Lung (tissue), 12 donors: ENCODE data around the gene KIF4B. TPM values are rescaled to one million over a fixed set of nuclear protein-coding genes. Genes with fewer than 3 reads are reported as not detected.
"Not testable (repeated sequence)": the region's sequence is repeated elsewhere in the genome, so short reads cannot be mapped to it uniquely, and the experiment has no call there.

ENCODE experiments used
- ATAC-seq: fragments of 200-7000 bp; cut with Tn5 transposase; one replicate; pipeline ENCODE4 v1.9.1; 2020; ENCODE audit warnings: moderate number of reproducible peaks; ENCODE audit not compliant: insufficient read depth, low FRiP score
- DNase-seq, 3 donors: peaks; one replicate each; pipeline ENCODE4 v3.0.0-alpha.2; 2013 to 2017
- H3K27ac ChIP-seq, 2 donors: one replicate each; pipeline ENCODE4 v1.5.1; 2013; ENCODE audit warnings: mild to moderate bottlenecking in 2 of 2, moderate library complexity in 2 of 2, control low read depth in 1 of 2, inconsistent platforms in 1 of 2, low read depth in 1 of 2, low read length in 1 of 2
- H3K27me3 ChIP-seq, 3 donors: one replicate each; pipeline ENCODE4 v1.5.1; 2013; ENCODE audit warnings: low read length in 2 of 3; ENCODE audit not compliant: control insufficient read depth in 3 of 3, insufficient read depth in 3 of 3
- H3K36me3 ChIP-seq, 4 donors: one replicate each; pipeline ENCODE4 v1.5.1; 2013; ENCODE audit warnings: low read length in 4 of 4, mild to moderate bottlenecking in 1 of 4, moderate library complexity in 1 of 4; ENCODE audit not compliant: control insufficient read depth in 4 of 4, insufficient read depth in 4 of 4
- H3K4me1 ChIP-seq, 5 donors: one replicate each; pipeline ENCODE4 v1.5.1; 2013; ENCODE audit warnings: low read length in 5 of 5, mild to moderate bottlenecking in 2 of 5, moderate library complexity in 1 of 5; ENCODE audit not compliant: control insufficient read depth in 5 of 5, insufficient read depth in 5 of 5
- H3K4me3 ChIP-seq: one replicate; pipeline ENCODE4 v1.5.1; 2013; ENCODE audit warnings: mild to moderate bottlenecking, control low read depth, moderate library complexity
- H3K9ac ChIP-seq, 2 donors: one replicate each; pipeline ENCODE4 v1.5.1; 2013; ENCODE audit warnings: low read length in 2 of 2, control low read depth in 1 of 2; ENCODE audit not compliant: insufficient read depth in 1 of 2
- H3K9me3 ChIP-seq, 4 donors: one replicate each; pipeline ENCODE4 v1.5.1; 2013; ENCODE audit warnings: low read length in 3 of 4, mild to moderate bottlenecking in 1 of 4, moderate library complexity in 1 of 4; ENCODE audit not compliant: control insufficient read depth in 4 of 4, insufficient read depth in 3 of 4
- WGBS, 2 donors: extraction: QIAGEN DNeasy Blood & Tissue Kit; methylation state at CpG; one replicate each; pipeline ENCODE4 v1.1.7; 2013; 5-methylcytosine and 5-hydroxymethylcytosine counted together
- polyA plus RNA-seq, 2 donors: library from polyadenylated mRNA; stranded (reverse); fragments of 200-250 nt; gene quantifications; one replicate each; pipeline ENCODE4 v1.2.1, GENCODE V29; 2013
- total RNA-seq, 2 donors: library from RNA; depleted of rRNA in 1 of 2; stranded (reverse); fragments of >200 nt in 1 of 2; gene quantifications; one replicate each; pipeline ENCODE4 v1.2.1, GENCODE V29; 2014 to 2021
- TF ChIP-seq, protein P1 (sequence below): IDR thresholded peaks from 2 replicates; pipeline ENCODE4 v1.5.1; 2012; ENCODE audit warnings: mild to moderate bottlenecking; ENCODE audit errors: control extremely low read depth, extremely low read depth
- donor health status: control.
- donor health status: control.
- donor health status: Bipolar disorder and iron deficiency.
- donor health status: healthy.
- donor health status: DM: yes; HTN: yes; CAD: no.

KIF4B gene
- total and polyA plus RNA-seq, 4 donors: 0.01 to 0.02 TPM; not detected in 2

GRCh38 chr5:155029240-155029639 lies 15.7 kb downstream of the KIF4B start:
- Histone ChIP-seq H3K4me3 (no peak overlapping the region), H3K4me1 (no peaks in the 10 kb centered on the region), H3K9me3 (peaks cover 0 to 5% (median 4%) of the 10 kb centered on the region in 4 donors), H3K27ac (no peak overlapping the region), H3K36me3 (no peaks in the 10 kb centered on the region), H3K27me3 (no peaks in the 10 kb centered on the region), H3K9ac (no peak overlapping the region)
- TF ChIP-seq, protein P1, sequence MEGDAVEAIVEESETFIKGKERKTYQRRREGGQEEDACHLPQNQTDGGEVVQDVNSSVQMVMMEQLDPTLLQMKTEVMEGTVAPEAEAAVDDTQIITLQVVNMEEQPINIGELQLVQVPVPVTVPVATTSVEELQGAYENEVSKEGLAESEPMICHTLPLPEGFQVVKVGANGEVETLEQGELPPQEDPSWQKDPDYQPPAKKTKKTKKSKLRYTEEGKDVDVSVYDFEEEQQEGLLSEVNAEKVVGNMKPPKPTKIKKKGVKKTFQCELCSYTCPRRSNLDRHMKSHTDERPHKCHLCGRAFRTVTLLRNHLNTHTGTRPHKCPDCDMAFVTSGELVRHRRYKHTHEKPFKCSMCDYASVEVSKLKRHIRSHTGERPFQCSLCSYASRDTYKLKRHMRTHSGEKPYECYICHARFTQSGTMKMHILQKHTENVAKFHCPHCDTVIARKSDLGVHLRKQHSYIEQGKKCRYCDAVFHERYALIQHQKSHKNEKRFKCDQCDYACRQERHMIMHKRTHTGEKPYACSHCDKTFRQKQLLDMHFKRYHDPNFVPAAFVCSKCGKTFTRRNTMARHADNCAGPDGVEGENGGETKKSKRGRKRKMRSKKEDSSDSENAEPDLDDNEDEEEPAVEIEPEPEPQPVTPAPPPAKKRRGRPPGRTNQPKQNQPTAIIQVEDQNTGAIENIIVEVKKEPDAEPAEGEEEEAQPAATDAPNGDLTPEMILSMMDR: no peak
- 84 to 87% methylated on average over 1 of the region's 1 CpG for WGBS, 2 donors
- DNase-seq: no peak
- ATAC-seq: no peak

DNA sequence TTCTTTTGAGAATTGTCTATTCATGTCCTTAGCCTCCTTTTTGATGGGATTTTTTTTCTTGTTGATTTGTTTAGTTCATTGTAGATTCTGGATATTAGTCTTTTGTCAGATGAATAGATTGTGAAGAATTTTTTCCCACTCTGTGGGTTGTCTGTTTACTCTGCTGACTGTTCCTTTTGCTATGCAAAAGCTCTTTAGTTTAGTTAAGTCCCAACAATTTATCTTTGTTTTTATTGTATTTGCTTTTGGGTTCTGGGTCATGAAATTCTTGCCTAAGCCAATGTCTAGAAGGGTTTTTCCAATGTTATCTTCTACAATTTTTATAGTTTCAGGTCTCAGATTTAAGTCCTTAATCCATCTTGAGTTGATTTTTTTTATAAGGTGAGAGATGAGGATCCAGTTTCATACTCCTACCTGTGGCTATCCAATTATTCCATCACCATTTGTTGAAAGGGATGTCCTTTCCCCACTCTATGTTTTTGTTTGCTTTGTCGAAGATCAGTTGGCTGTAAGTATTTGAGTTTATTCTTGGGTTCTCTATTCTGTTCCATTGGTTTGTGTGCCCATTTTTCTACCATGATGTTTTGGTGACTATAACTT lies 20.7 kb downstream of the KIF4B start:
- H3K9ac ChIP-seq, H3K4me1 ChIP-seq, H3K9me3 ChIP-seq, DNase-seq, H3K27me3 ChIP-seq, ATAC-seq, H3K36me3 ChIP-seq, H3K27ac ChIP-seq, H3K4me3 ChIP-seq: not testable (repeated sequence)
- WGBS, 2 donors: 86 to 88% methylated on average over 1 of the region's 1 CpG

- H3K27me3 ChIP-seq, DNase-seq, H3K36me3 ChIP-seq, H3K4me1 ChIP-seq, H3K9me3 ChIP-seq, H3K4me3 ChIP-seq, H3K27ac ChIP-seq, H3K9ac ChIP-seq, ATAC-seq: not testable (repeated sequence)
- WGBS, 2 donors: 18 to 19% methylated on average over 2 of the region's 2 CpGs
Measured at GRCh38 chr5:155035087-155035486, 21.5 kb downstream of the KIF4B start.

GRCh38 chr5:155040984-155041653 lies 27.6 kb downstream of the KIF4B start:
- Histone ChIP-seq H3K9ac (no peak overlapping the region), H3K27ac (no peak overlapping the region), H3K27me3 (no peaks in the 10 kb centered on the region), H3K4me3 (no peak overlapping the region), H3K9me3 (no peaks in the 10 kb centered on the region), H3K36me3 (no peaks in the 10 kb centered on the region), H3K4me1 (no peaks in the 10 kb centered on the region)
- 78 to 92% methylated on average over 3 of the region's 3 CpGs for WGBS, 2 donors
- ATAC-seq (no peak), DNase-seq (no peak)
- TF ChIP-seq, protein P1: no peak
